Vagina (tissue), 2 donors: ENCODE results near the gene PPTC7.

Source experiments
- CTCF ChIP-seq, 3 experiments: fragments of 450-650 bp in 2 of 3; fragments of 200-600 bp in 1 of 3; sonication (generic) in 1 of 3; IDR thresholded peaks; one replicate each; pipeline ENCODE4 v1.5.1; 2017 to 2019; ENCODE audit warnings: antibody characterized with exemption in 3 of 3, mild to moderate bottlenecking in 2 of 3, moderate library complexity in 2 of 3
- POLR2AphosphoS5 ChIP-seq, 2 donors: sonication (generic); formaldehyde crosslinking; IDR thresholded peaks; one replicate each; pipeline ENCODE4 v1.9.0; 2017; ENCODE audit warnings: antibody characterized with exemption in 2 of 2, mild to moderate bottlenecking in 2 of 2, low read depth in 1 of 2; ENCODE audit not compliant: insufficient read depth in 1 of 2

GRCh38 chr12:110590806-110591326, 7.7 kb upstream of the PPTC7 start:
- TF ChIP-seq CTCF (IDR thresholded peaks at IDR 0.05) (no peak), POLR2AphosphoS5 (IDR thresholded peaks at IDR 0.05; ENCODE audit: insufficient read depth in 1 of 2, low read depth in 1 of 2) (no peak)
